Right forelimb (tissue), 1 donor: ENCODE measurements around the gene UGT2B11.
"Not testable (repeated sequence)": the region's sequence is repeated elsewhere in the genome, so short reads cannot be mapped to it uniquely, and the experiment has no call there.

ENCODE experiments used
- DNase-seq: peaks from one replicate; pipeline ENCODE4 v3.0.0-alpha.2; 2018

The UGT2B11 gene

GRCh38 chr4:69167300-69167699 is 47.2 kb downstream of the UGT2B11 start:
- DNase-seq: no peak

GRCh38 chr4:69166376-69166775 is 48.2 kb downstream of the UGT2B11 start:
- not testable (repeated sequence) for DNase-seq

DNA sequence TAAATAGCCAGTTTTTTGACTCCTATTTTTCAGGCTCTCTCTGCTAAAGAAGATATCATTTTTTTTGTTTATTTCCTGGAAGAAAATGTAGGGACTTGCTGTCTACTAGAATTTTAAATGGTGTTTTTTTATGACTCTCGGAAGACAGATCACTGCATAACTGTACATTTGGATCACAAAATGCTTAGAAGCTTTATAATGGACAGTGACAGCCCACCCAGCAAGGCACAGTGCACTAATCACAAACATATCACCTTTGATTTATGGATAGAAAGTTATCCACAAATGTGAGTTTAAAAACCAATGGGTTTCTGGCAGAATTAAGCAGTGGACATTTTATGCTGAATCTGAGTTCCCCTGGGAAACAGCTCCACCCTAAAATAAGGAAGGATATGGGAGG is 48.8 kb downstream of the UGT2B11 start:
- not testable (repeated sequence) for DNase-seq

DNA sequence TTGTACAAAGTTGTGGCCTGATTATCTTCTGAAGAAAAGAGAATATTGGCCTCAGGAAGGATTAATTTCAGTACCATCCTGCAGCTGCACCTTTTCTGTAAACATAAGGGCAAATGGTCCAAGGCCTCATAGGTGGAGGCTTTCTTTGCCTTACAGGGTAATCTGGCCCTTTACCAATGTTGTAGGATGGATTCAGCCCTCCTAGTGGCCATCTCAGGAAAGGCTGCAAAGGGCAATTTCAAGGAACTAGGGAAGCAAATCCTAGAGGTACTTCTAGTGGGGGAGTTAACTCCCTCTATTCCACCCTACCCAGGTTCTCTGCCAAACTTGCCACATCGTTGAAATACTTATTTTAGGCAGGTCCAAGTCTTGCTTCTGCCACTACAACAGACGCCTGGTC is 57.6 kb downstream of the UGT2B11 start:
- no peak for DNase-seq

DNA sequence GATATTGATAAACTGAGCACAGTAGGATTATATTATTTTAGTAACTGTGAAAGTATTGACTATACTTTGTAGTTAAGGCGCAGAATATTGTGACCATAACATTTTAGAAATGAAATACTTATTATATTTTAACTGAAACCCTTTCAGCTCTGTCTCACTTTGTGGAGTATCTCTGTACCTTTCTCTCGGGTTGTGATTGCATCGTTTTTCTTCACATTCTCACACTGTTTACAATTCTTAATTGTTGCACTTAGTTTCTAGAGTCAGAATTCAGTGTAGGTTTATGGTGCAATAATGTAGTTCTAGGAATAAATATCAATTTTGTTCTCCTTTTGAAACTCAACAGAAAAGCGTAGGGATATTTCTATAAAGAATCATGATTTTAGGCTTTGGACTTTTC is 60.5 kb downstream of the UGT2B11 start:
- DNase-seq: no peak
